HL-60 (cell line): ENCODE results near the gene NFATC1.

Source experiments
- DNase-seq, 2 experiments: peaks; one replicate each; pipeline ENCODE4 v3.0.0-alpha.2; 2010 to 2020; ENCODE audit warnings: low read depth in 1 of 2, low spot score in 1 of 2
- H3K27ac ChIP-seq: fragments of 250-450 bp; sonication (Bioruptor Pico); replicated peaks from 2 replicates; pipeline ENCODE4 v1.5.1; 2020; ENCODE audit warnings: mild to moderate bottlenecking, moderate library complexity
- H3K27me3 ChIP-seq: fragments of 250-450 bp; sonication (Bioruptor Pico); 2 replicates; pipeline ENCODE4 v1.5.1; 2021; ENCODE audit warnings: mild to moderate bottlenecking, moderate library complexity; ENCODE audit not compliant: insufficient read depth, poor library complexity, severe bottlenecking
- H3K4me3 ChIP-seq: replicated peaks from 2 replicates; pipeline ENCODE4 v1.5.1; 2011; ENCODE audit warnings: mild to moderate bottlenecking, control low read depth, low read length; ENCODE audit not compliant: insufficient read depth
- GABPA ChIP-seq: IDR thresholded peaks from 2 replicates; pipeline ENCODE4 v1.6.1; 2012; ENCODE audit warnings: low read depth
- POLR2AphosphoS5 ChIP-seq: IDR thresholded peaks from 2 replicates; pipeline ENCODE4 v1.6.1; 2012; ENCODE audit warnings: low read depth
- REST ChIP-seq: IDR thresholded peaks from 2 replicates; pipeline ENCODE4 v1.6.1; 2012; ENCODE audit warnings: low read depth; ENCODE audit not compliant: insufficient replicate concordance
- SPI1 ChIP-seq: IDR thresholded peaks from 2 replicates; pipeline ENCODE4 v1.6.1; 2012; ENCODE audit warnings: low read depth, mild to moderate bottlenecking, borderline replicate concordance
- TF ChIP-seq, protein P1 (sequence below): IDR thresholded peaks from one replicate; pipeline ENCODE4 v1.5.1; 2011; ENCODE audit warnings: low read length, control low read depth, inconsistent platforms; ENCODE audit not compliant: insufficient read depth

The NFATC1 gene

DNA sequence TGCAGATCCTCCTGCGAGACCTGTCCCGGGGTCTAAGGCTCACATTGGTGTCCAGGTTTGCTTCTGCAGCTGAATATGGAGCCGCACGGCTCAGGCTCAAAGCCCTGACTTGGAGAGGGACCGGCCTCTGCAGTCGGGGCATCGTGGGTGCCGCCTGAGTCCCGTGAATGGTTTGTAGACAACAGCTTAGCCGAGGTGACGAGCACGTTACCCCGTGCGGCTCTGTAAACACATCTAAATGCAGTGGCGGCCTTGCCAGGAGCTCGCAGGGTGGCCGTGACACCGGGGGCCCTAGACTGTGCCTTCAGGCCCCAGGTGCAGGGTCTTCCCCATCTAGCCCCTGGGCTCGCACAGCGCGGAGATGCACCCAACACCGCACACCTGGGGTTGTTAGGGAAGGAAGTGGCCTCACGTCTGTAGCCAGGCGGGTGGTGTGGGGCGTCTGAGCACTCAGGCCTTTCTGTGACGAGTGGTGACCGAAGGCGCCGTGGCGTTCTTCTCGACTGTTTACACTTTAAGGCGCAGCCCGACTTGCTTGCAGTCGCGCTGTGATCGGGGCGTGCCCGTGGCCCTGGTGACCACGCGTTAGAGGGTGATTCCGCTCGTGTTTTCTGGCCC is 91.6 kb downstream of the NFATC1 start:
- no peak for DNase-seq
- no peak overlapping the region for H3K27ac ChIP-seq
- no peak overlapping the region for H3K4me3 ChIP-seq
- H3K27me3 ChIP-seq: no peaks in the 10 kb centered on the region
- TF ChIP-seq GABPA: no peak
- TF ChIP-seq POLR2AphosphoS5: no peak
- TF ChIP-seq, protein P1, sequence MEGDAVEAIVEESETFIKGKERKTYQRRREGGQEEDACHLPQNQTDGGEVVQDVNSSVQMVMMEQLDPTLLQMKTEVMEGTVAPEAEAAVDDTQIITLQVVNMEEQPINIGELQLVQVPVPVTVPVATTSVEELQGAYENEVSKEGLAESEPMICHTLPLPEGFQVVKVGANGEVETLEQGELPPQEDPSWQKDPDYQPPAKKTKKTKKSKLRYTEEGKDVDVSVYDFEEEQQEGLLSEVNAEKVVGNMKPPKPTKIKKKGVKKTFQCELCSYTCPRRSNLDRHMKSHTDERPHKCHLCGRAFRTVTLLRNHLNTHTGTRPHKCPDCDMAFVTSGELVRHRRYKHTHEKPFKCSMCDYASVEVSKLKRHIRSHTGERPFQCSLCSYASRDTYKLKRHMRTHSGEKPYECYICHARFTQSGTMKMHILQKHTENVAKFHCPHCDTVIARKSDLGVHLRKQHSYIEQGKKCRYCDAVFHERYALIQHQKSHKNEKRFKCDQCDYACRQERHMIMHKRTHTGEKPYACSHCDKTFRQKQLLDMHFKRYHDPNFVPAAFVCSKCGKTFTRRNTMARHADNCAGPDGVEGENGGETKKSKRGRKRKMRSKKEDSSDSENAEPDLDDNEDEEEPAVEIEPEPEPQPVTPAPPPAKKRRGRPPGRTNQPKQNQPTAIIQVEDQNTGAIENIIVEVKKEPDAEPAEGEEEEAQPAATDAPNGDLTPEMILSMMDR: no peak
- TF ChIP-seq REST: no peak
- no peak for TF ChIP-seq SPI1

- TF ChIP-seq SPI1: no peak
- no peak for TF ChIP-seq REST
- no peak for TF ChIP-seq POLR2AphosphoS5
- TF ChIP-seq, protein P1: no peak
- TF ChIP-seq GABPA: no peak
- no peak overlapping the region for H3K27ac ChIP-seq
- DNase-seq: no peak
- H3K27me3 ChIP-seq: no peaks in the 10 kb centered on the region
- H3K4me3 ChIP-seq: no peak overlapping the region
These were observed 92.1 kb downstream of the NFATC1 start for GRCh38 chr18:79487801-79488201.

GRCh38 chr18:79488311-79489050 is 92.8 kb downstream of the NFATC1 start:
- no peak overlapping the region for H3K27ac ChIP-seq

More at GRCh38 chr18:79488311-79489050, 92.8 kb downstream of the NFATC1 start:
- H3K4me3 ChIP-seq: no peak overlapping the region
- DNase-seq: no peak
- no peaks in the 10 kb centered on the region for H3K27me3 ChIP-seq
- TF ChIP-seq, protein P1: no peak
- no peak for TF ChIP-seq POLR2AphosphoS5
- no peak for TF ChIP-seq SPI1
